Right cardiac atrium (tissue), 5 donors: ENCODE results near the gene HDGF. TPM values are rescaled to one million over a fixed set of nuclear protein-coding genes. Genes with fewer than 3 reads are reported as not detected.

ENCODE experiments used
- ATAC-seq, 2 donors: fragments of 200-7000 bp; cut with Tn5 transposase; one replicate each; pipeline versions ENCODE4 v1.8.0 to v1.9.1; 2020; ENCODE audit warnings: moderate library complexity in 2 of 2, mild to moderate bottlenecking in 1 of 2
- DNase-seq, 3 donors: peaks; one replicate each; pipeline ENCODE4 v3.0.0-alpha.2; 2020
- H3K27ac ChIP-seq: one replicate; pipeline ENCODE4 v1.5.1; 2013; ENCODE audit warnings: mild to moderate bottlenecking, low read length, control low read depth, moderate library complexity
- H3K27me3 ChIP-seq: one replicate; pipeline ENCODE4 v1.6.1; 2013; ENCODE audit not compliant: control insufficient read depth, insufficient read depth
- H3K4me1 ChIP-seq: one replicate; pipeline ENCODE4 v1.6.1; 2013; ENCODE audit warnings: low read length; ENCODE audit not compliant: control insufficient read depth, insufficient read depth
- H3K4me3 ChIP-seq: one replicate; pipeline ENCODE4 v1.5.1; 2013; ENCODE audit warnings: low read length, control low read depth
- H3K9me3 ChIP-seq: one replicate; pipeline ENCODE4 v1.6.1; 2013; ENCODE audit warnings: low read length; ENCODE audit not compliant: control insufficient read depth
- WGBS: extraction: QIAGEN DNeasy Blood & Tissue Kit; methylation state at CpG from one replicate; pipeline ENCODE4 v1.1.7; 2013; 5-methylcytosine and 5-hydroxymethylcytosine counted together
- intact Hi-C, 4 donors: fragments of 100-400 bp; cut with DNase I; formaldehyde crosslinking; loops; one replicate each; pipeline versions ENCODE4 v1.11.0 to v1.14.0; 2022 to 2023
- polyA plus RNA-seq: library from polyadenylated mRNA; stranded (reverse); fragments of 200-250 nt; gene quantifications from one replicate; pipeline ENCODE4 v1.2.3, GENCODE V29; 2013
- total RNA-seq, 4 donors: library from RNA; stranded (reverse); fragmentation: NEBNext Ultra II Directional; extraction: Animal tissue kit (Norgen Biotek cat#: 25700); gene quantifications; one replicate each; pipeline ENCODE4 v1.2.1, GENCODE V29; 2021
- donor health status: healthy with polysubstance abuse.
- donor health status: DM: no; HTN: yes; CAD: no.
- donor health status: DM: no; HTN: no; CAD: no.
- donor health status: DM: no; HTN: yes; CAD: no; lungs with severe emphysema.
- donor health status: DM: yes; HTN: yes; CAD: no.

Gene HDGF
- total and polyA plus RNA-seq, 5 donors = 124 to 171 (median 153) TPM

- intact Hi-C loops = no loop called here
- DNase-seq = no peak
- peaks cover 3% of the 10 kb centered on the region for H3K4me1 ChIP-seq
- no peak overlapping the region for H3K27ac ChIP-seq
- H3K9me3 ChIP-seq = no peaks in the 10 kb centered on the region
- H3K4me3 ChIP-seq = no peak overlapping the region
- no peaks in the 10 kb centered on the region for H3K27me3 ChIP-seq
- peak in 1 of 2 donors; percentile 53 for ATAC-seq
Measured at GRCh38 chr1:156781585-156782186, 30.2 kb upstream of the HDGF start.

DNA sequence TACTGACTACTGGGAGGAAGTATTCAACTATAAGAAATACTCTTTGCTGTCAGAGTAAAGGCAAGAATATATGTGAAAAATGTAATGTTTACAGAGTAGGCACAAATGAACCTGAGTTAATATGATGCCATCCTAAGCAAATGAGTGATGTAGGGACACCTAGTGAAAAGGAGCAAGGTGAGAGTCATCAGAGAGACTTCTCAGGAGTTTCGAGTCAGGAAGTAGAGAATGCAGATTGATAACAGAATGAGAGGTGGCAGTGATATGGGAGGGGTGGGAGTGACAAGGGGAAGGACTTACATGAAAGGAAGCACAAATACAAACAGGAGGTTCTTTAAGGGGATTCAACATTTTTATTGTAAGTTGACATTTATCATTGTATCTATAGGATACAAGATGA, 26.1 kb upstream of the HDGF start:
- Histone ChIP-seq H3K4me3 (no peak overlapping the region), H3K27ac (no peak overlapping the region), H3K4me1 (peaks cover 11% of the 10 kb centered on the region), H3K27me3 (no peaks in the 10 kb centered on the region), H3K9me3 (no peaks in the 10 kb centered on the region)
- WGBS = 22% methylated on average over 1 of the region's 1 CpG
- ATAC-seq = no peak
- DNase-seq = no peak
- intact Hi-C loops = loop anchor here in 1 of 4 donors (10.0 kb wide), 1 partner anchor 53 kb away; the partner anchor contains the start of genes ISG20L2 and METTL25B

DNA sequence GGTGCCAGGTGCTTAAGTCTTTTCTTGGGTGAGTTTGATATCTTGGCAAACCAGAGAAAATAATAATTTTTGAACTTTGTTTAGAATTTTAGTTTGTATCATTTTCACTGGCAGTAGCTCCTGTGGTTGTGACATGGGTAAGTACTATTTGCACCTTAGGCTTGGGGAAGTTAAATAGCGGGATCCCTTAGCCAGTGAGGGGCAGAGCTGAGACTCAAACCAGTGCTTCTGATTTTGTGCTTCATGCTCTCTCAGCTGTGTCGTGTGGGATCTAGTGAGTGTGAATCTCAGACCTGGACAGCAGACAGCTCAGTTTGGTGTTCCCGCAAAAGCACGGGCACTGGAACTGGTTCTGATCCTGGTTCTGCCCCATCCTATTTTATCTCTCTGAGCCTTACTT, 25.5 kb upstream of the HDGF start:
- H3K27me3 ChIP-seq = no peaks in the 10 kb centered on the region
- ATAC-seq (no peak), DNase-seq (no peak)
- 49% methylated on average over 4 of the region's 4 CpGs for WGBS
- H3K4me3 ChIP-seq = no peak overlapping the region
- peaks cover 11% of the 10 kb centered on the region for H3K4me1 ChIP-seq
- H3K27ac ChIP-seq = peak overlapping the region; percentile 10
- H3K9me3 ChIP-seq = no peaks in the 10 kb centered on the region
- intact Hi-C loops = loop anchor here in 1 of 4 donors (10.0 kb wide), 1 partner anchor 52 kb away; the partner anchor contains the start of genes ISG20L2 and METTL25B

- intact Hi-C loops = loop anchor here in 1 of 4 donors (10.0 kb wide), 1 partner anchor 51 kb away; the partner anchor contains the start of genes ISG20L2 and METTL25B
- Histone ChIP-seq H3K9me3 (no peaks in the 10 kb centered on the region), H3K4me3 (no peak overlapping the region), H3K27ac (no peak overlapping the region), H3K4me1 (peaks cover 11% of the 10 kb centered on the region), H3K27me3 (no peaks in the 10 kb centered on the region)
- 88% methylated on average over 5 of the region's 5 CpGs for WGBS
- DNase-seq = no peak
- ATAC-seq = no peak
Measured at GRCh38 chr1:156775799-156776198, 24.3 kb upstream of the HDGF start.

GRCh38 chr1:156773607-156774006, 22.1 kb upstream of the HDGF start:
- 92% methylated on average over 3 of the region's 3 CpGs for WGBS
- Histone ChIP-seq H3K4me3 (no peak overlapping the region), H3K27ac (peak overlapping the region; percentile 56), H3K4me1 (peaks cover 13% of the 10 kb centered on the region), H3K27me3 (no peaks in the 10 kb centered on the region), H3K9me3 (no peaks in the 10 kb centered on the region)
- ATAC-seq (no peak), DNase-seq (no peak)
- intact Hi-C loops = loop anchor here in 1 of 4 donors (10.0 kb wide), 1 partner anchor 49 kb away; the partner anchor contains the start of genes ISG20L2 and METTL25B

DNA sequence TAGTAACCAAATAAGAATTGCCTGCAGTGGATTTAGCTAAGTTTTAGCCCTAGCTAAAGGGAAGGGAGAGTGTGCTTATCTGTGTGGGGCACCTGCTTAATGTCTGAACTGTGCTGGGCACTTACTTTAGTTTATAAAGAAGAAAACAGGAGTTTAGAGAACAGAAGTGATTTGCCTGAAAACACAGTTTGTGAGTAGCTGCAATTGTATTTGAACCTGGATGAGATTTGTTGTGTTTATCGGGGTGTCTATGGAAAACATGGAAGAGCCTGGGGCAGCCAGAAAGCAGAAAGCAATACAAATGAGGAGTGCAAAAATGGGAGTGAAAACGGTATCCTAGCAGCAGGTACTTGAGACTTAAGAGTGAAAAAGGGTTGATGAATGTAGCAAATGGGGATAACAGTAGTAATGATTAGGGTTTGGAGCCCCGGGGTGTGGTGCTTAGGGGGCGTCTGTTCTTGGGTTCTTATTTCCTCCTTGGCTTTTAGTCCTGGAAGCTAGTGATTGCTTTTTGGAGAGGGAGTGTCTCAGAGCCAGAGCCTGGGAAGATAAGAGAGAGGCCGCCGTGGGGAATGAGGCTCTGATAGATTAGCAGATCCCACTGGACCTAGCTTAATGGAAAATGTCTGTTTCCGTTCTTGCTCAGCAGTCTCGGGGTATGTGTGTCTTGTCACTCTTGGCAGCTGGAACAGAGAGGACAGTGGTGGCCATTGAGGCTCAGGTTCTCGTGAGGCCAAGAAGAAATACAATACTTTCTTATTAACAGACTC, 21.4 kb upstream of the HDGF start:
- 18% methylated on average over 9 of the region's 9 CpGs for WGBS
- intact Hi-C loops = loop anchor here in 1 of 4 donors (10.0 kb wide), 1 partner anchor 48 kb away; the partner anchor contains the start of genes ISG20L2 and METTL25B
- H3K4me1 ChIP-seq = peaks cover 13% of the 10 kb centered on the region
- H3K27ac ChIP-seq = peak overlapping the region; percentile 56
- no peak overlapping the region for H3K4me3 ChIP-seq
- no peaks in the 10 kb centered on the region for H3K27me3 ChIP-seq
- H3K9me3 ChIP-seq = no peaks in the 10 kb centered on the region
- peak; percentile 86 to 91 for ATAC-seq
- DNase-seq = peak; percentile 56 to 83 (median 72)

- intact Hi-C loops = loop anchor here in 1 of 4 donors (10.0 kb wide), 1 partner anchor 47 kb away; the partner anchor contains the start of genes ISG20L2 and METTL25B
- Histone ChIP-seq H3K4me3 (no peak overlapping the region), H3K27me3 (no peaks in the 10 kb centered on the region), H3K4me1 (peaks cover 13% of the 10 kb centered on the region), H3K27ac (no peak overlapping the region), H3K9me3 (no peaks in the 10 kb centered on the region)
- DNase-seq (no peak), ATAC-seq (no peak)
- 79% methylated on average over 3 of the region's 3 CpGs for WGBS
Measured at GRCh38 chr1:156772222-156772621, 20.7 kb upstream of the HDGF start.

- Histone ChIP-seq H3K4me1 (peaks cover 7% of the 10 kb centered on the region), H3K9me3 (no peaks in the 10 kb centered on the region), H3K4me3 (peak overlapping the region; percentile 96), H3K27ac (peak overlapping the region; percentile 93), H3K27me3 (no peaks in the 10 kb centered on the region)
- WGBS = 24% methylated on average over 8 of the region's 8 CpGs
- intact Hi-C loops = no loop called here
- ATAC-seq (no peak), DNase-seq (no peak)
Measured at GRCh38 chr1:156768610-156769295, 17.3 kb upstream of the HDGF start.

DNA sequence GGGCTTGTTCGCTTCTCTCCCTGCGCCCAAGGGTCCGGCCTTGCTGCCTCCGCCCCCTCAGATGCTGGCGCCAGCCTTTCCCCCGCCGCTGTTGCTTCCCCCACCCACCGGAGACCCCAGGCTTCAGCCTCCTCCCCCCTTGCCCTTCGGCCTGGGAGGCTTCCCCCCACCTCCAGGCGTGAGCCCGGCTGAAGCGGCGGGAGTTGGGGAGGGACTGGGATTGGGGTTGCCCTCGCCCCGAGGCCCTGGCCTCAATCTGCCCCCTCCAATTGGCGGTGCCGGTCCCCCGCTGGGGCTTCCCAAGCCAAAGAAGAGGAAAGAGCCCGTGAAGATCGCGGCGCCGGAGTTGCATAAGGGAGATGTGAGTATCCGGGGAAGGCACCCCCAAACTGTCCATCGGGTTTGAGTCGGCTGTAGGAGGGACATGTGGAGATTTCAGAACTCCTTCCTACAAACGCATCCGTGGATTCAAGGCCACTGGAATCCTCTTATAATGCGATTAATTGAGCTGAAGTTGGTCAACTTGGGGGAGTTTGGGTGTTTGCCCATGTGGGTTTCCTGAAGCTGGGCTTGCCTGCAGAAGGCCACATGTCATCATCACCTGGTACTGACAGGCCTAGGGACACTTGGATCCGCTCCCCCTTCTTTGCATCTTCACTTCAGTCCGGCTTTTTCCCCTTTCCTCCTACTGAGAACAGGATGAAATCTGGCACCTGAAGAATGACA, 16.6 kb upstream of the HDGF start:
- intact Hi-C loops = no loop called here
- under 1% methylated on average over 31 of the region's 31 CpGs for WGBS
- peak overlapping the region; percentile 93 for H3K27ac ChIP-seq
- H3K4me1 ChIP-seq = peaks cover 2% of the 10 kb centered on the region
- no peaks in the 10 kb centered on the region for H3K9me3 ChIP-seq
- H3K27me3 ChIP-seq = no peaks in the 10 kb centered on the region
- peak overlapping the region; percentile 96 for H3K4me3 ChIP-seq
- DNase-seq (peak in 2 of 3 donors; percentile 49 to 82), ATAC-seq (peak; percentile 7 to 34)

GRCh38 chr1:156767101-156767878, 15.8 kb upstream of the HDGF start, which contains the start of gene PRCC:
Gene PRCC (plus strand): TSS chr1:156767535. CDS start chr1:156767772, 237 bp downstream.
- Histone ChIP-seq H3K9me3 (no peaks in the 10 kb centered on the region), H3K27ac (peak within 1 kb of the TSS; percentile 93), H3K27me3 (no peaks in the 10 kb centered on the region), H3K4me3 (peak within 1 kb of the TSS; percentile 96), H3K4me1 (peaks cover 2% of the 10 kb centered on the region)
- WGBS = under 1% methylated on average over 50 of the region's 50 CpGs
- peak; percentile 97 to 98 (median 98) for DNase-seq
- intact Hi-C loops = no loop called here
- peak; percentile 97 to 98 for ATAC-seq
